Skeletal muscle cell (primary cell): ENCODE data around the gene DOC2B.
"Not testable (repeated sequence)": the region's sequence is repeated elsewhere in the genome, so short reads cannot be mapped to it uniquely, and the experiment has no call there.

Experiments
- DNase-seq: peaks from one replicate; pipeline ENCODE4 v3.0.0-alpha.2; 2010; ENCODE audit warnings: low read depth
- H3K4me3 ChIP-seq: 2 replicates; pipeline ENCODE4 v1.5.1; 2011; ENCODE audit warnings: low read depth, mild to moderate bottlenecking, control low read depth, low read length, moderate library complexity

The DOC2B gene

DNA sequence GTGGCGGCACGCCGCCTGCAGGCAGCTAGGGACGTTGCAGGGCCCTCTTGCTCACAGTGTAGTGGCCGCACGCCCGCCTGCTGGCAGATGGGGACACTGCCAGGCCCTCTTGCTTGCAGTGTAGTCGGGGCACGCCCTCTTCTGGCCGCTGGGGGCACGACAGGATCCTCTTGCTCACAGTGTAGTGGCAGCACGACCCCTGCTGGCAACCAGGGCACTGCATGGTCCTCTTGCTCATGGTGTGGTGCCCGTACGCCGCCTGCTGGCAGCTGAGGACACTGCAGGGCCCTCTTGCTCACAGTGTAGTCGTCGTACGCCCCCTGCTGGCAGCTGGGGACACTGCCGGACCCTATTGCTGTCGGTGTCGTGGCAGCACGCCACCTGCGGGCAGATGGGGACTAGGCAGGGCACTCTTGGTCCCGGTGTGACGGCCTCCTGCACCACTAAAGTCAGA, 47.1 kb downstream of the DOC2B start:
- not testable (repeated sequence) for DNase-seq, H3K4me3 ChIP-seq

DNA sequence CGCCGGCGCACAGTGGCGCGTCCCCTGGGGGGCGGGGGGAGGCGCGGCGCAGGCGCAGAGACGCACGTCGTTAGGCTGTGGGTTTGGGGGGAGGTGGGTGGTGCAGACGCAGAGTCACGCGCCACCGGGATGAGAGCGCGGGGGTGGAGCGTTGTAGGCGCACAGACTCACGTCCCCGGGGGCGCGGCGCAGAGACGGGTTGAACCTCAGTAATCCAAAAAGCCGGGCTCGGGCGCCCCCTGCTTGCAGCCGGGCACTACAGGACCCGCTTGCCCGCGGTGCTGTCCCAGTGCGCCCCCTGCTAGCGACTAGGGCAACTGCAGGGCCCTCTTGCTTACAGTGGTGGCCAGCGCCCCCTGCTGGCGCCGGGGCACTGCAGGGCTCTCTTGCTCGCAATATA, 47.5 kb downstream of the DOC2B start:
- DNase-seq, H3K4me3 ChIP-seq: not testable (repeated sequence)

DNA sequence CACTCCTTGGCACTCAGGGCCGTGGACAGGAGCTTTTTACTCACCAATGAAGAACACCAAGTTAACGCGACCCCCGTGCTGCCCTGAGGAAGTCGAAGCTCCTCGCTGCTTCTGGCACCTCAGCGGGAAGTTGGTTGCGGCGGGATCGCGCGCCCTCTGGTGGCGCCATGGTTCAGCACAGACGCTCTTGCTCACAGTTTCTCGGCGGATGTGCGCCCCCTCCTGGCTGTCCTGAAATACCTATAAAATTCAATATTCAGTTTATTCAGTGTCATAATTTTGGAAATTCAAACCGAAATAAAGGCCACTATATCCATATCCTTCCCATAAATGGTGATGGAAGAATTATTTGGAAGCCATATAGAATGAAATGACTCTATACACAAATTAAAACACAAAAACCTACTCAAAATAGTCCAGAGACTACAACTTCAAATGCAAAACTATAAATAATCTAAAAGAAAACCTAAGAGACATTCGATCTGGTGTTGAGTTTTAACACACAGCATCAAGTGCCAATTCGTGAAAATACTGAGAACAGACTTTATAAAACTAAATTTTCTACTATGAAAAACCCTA, 63.0 kb downstream of the DOC2B start:
- not testable (repeated sequence) for DNase-seq, H3K4me3 ChIP-seq

DNA sequence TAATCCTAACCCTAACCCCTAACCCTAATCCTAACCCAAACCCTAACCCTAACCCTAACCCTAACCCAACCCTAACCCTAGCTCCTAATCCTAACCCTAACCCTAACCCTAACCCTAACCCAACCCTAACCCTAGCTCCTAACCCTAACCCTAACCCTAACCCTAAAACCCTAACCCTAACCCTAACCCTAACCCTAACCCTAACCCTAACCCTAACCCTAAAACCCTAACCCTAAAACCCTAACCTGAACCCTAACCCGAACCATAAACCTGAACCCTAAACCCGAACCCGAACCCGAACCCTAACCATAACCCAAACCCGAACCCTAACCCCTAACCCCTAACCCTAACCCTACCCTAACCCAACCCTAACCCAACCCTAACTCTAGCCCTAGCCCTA, 68.3 kb downstream of the DOC2B start:
- not testable (repeated sequence) for DNase-seq

More for the DNA sequence above, 68.3 kb downstream of the DOC2B start:
- not testable (repeated sequence) for H3K4me3 ChIP-seq
